WTC11 (cell line): ENCODE results near the gene ZC3H12C. TPM values are rescaled to one million over a fixed set of nuclear protein-coding genes. Genes with fewer than 3 reads are reported as not detected.

ENCODE experiments used
- ATAC-seq: fragments of 200-7000 bp; cut with Tn5 transposase; 2 replicates; pipeline ENCODE4 v1.10.0; 2021; ENCODE audit warnings: mild to moderate bottlenecking, moderate library complexity
- CTCF ChIA-PET: fragments of 300-600 bp; sonication (Branson Sonifier 250); formaldehyde crosslinking; loops from one replicate; lab custom pipeline; 2021; ENCODE audit warnings: antibody characterized with exemption; lab: Charles Lee
- POLR2A ChIA-PET: fragments of 350-600 bp; sonication (Branson Sonifier 250); formaldehyde crosslinking; loops from one replicate; lab custom pipeline; 2021; ENCODE audit warnings: antibody characterized with exemption; lab: Charles Lee
- DNase-seq: peaks from one replicate; pipeline ENCODE4 v3.0.0; 2021; ENCODE audit warnings: low spot score
- H3K27ac Mint-ChIP-seq: 2 replicates; pipeline ENCODE4 v1.8.0; 2021; ENCODE audit warnings: mixed read lengths
- H3K27me3 Mint-ChIP-seq: 2 replicates; pipeline ENCODE4 v1.8.0; 2021; ENCODE audit warnings: low read depth, mild to moderate bottlenecking, moderate library complexity, mixed read lengths
- H3K36me3 Mint-ChIP-seq: 2 replicates; pipeline ENCODE4 v1.8.0; 2021; ENCODE audit warnings: mixed read lengths
- H3K4me1 Mint-ChIP-seq: 2 replicates; pipeline ENCODE4 v1.8.0; 2022; ENCODE audit warnings: mixed read lengths
- H3K4me3 Mint-ChIP-seq: 2 replicates; pipeline ENCODE4 v1.8.0; 2021; ENCODE audit warnings: mild to moderate bottlenecking, moderate library complexity, mixed read lengths
- H3K9me3 Mint-ChIP-seq: 2 replicates; pipeline ENCODE4 v1.8.0; 2021; ENCODE audit warnings: mixed read lengths
- MXD4 ChIP-seq: fragments of 250-450 bp; sonication (Bioruptor Pico); IDR thresholded peaks from 2 replicates; pipeline ENCODE4 v1.8.0; 2021; ENCODE audit warnings: mild to moderate bottlenecking, moderate library complexity, borderline replicate concordance
- MYBL2 ChIP-seq: sonication (generic); formaldehyde crosslinking; IDR thresholded peaks from 2 replicates; pipeline ENCODE4 v1.8.1; 2023; ENCODE audit warnings: mild to moderate bottlenecking, moderate library complexity, missing genetic modification reagents
- NFYB ChIP-seq: sonication (generic); formaldehyde crosslinking; conservative IDR thresholded peaks from 2 replicates; pipeline ENCODE4 v1.8.0; 2022; ENCODE audit warnings: low read depth, missing genetic modification reagents
- PRRX2 ChIP-seq: fragments of 250-450 bp; sonication (Bioruptor Pico); IDR thresholded peaks from 2 replicates; pipeline ENCODE4 v1.8.0; 2021; ENCODE audit warnings: mild to moderate bottlenecking
- ZNF121 ChIP-seq: sonication (generic); formaldehyde crosslinking; IDR thresholded peaks from 2 replicates; pipeline ENCODE4 v1.8.0; 2023; ENCODE audit warnings: missing genetic modification reagents
- ZNF671 ChIP-seq: fragments of 250-450 bp; sonication (Bioruptor Pico); IDR thresholded peaks from 2 replicates; pipeline ENCODE4 v1.8.0; 2021; ENCODE audit warnings: mild to moderate bottlenecking
- total RNA-seq: library from RNA; stranded (reverse); gene quantifications from 3 replicates; pipeline ENCODE4 v1.2.3, GENCODE V29; 2021
- TF ChIP-seq, protein P1 (sequence below): sonication (generic); formaldehyde crosslinking; IDR thresholded peaks from 2 replicates; pipeline ENCODE4 v1.8.0; 2022; ENCODE audit warnings: missing genetic modification reagents
- TF ChIP-seq, protein P2 (sequence below): fragments of 200-600 bp; IDR thresholded peaks from 2 replicates; pipeline ENCODE4 v1.8.0; 2022; ENCODE audit warnings: antibody characterized with exemption
- TF ChIP-seq, protein P3 (sequence below): sonication (generic); formaldehyde crosslinking; IDR thresholded peaks from 2 replicates; pipeline ENCODE4 v1.8.0; 2023; ENCODE audit warnings: mild to moderate bottlenecking, missing genetic modification reagents
- TF ChIP-seq, protein P4 (sequence below): sonication (generic); formaldehyde crosslinking; IDR thresholded peaks from 2 replicates; pipeline ENCODE4 v1.8.1; 2023; ENCODE audit warnings: mild to moderate bottlenecking, missing genetic modification reagents, moderate library complexity
- TF ChIP-seq, protein P5 (sequence below): sonication (generic); formaldehyde crosslinking; IDR thresholded peaks from 2 replicates; pipeline ENCODE4 v1.8.1; 2023; ENCODE audit warnings: mild to moderate bottlenecking, missing genetic modification reagents
- TF ChIP-seq, protein P6 (sequence below): fragments of 250-450 bp; sonication (Bioruptor Pico); IDR thresholded peaks from 2 replicates; pipeline ENCODE4 v1.9.0; 2021; ENCODE audit warnings: mild to moderate bottlenecking

The ZC3H12C gene
- total RNA-seq, 1 experiment from 2014 or later = 2.4 TPM

DNA sequence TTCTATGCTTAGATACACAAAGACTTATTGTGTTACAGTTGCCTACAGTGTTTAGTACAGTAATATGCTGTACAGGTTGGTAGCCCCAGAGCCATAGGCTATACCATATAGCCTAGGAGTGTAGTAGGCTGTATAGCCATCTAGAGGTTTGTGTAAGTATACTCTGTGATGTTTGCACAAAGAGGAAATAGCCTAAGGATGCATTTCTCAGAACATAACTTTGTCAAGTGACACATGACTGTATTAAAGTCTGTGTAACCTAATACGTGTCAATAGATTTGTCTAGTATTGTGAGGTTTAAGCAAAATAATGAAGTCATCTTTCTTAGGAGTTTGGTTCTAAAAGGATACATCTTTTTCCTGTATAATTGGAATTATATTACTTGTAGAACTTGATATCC is 5.5 kb downstream of the ZC3H12C start:
- H3K36me3 Mint-ChIP-seq = peaks cover 9% of the 10 kb centered on the region
- DNase-seq = no peak

More for the DNA sequence above, 5.5 kb downstream of the ZC3H12C start:
- Mint-ChIP-seq H3K9me3 (peaks cover 11% of the 10 kb centered on the region), H3K27me3 (peaks cover 10% of the 10 kb centered on the region), H3K27ac (no peak overlapping the region), H3K4me1 (peaks cover 22% of the 10 kb centered on the region)
- ATAC-seq = no peak
- ChIA-PET POLR2A (no interaction called here), CTCF (no interaction called here)
- TF ChIP-seq MXD4 (CRISPR knock-in tag) (no peak), MYBL2 (CRISPR knock-in tag) (no peak), ZNF671 (no peak), PRRX2 (CRISPR knock-in tag) (no peak), ZNF121 (CRISPR knock-in tag) (no peak), NFYB (CRISPR knock-in tag) (no peak)
- TF ChIP-seq, protein P1, sequence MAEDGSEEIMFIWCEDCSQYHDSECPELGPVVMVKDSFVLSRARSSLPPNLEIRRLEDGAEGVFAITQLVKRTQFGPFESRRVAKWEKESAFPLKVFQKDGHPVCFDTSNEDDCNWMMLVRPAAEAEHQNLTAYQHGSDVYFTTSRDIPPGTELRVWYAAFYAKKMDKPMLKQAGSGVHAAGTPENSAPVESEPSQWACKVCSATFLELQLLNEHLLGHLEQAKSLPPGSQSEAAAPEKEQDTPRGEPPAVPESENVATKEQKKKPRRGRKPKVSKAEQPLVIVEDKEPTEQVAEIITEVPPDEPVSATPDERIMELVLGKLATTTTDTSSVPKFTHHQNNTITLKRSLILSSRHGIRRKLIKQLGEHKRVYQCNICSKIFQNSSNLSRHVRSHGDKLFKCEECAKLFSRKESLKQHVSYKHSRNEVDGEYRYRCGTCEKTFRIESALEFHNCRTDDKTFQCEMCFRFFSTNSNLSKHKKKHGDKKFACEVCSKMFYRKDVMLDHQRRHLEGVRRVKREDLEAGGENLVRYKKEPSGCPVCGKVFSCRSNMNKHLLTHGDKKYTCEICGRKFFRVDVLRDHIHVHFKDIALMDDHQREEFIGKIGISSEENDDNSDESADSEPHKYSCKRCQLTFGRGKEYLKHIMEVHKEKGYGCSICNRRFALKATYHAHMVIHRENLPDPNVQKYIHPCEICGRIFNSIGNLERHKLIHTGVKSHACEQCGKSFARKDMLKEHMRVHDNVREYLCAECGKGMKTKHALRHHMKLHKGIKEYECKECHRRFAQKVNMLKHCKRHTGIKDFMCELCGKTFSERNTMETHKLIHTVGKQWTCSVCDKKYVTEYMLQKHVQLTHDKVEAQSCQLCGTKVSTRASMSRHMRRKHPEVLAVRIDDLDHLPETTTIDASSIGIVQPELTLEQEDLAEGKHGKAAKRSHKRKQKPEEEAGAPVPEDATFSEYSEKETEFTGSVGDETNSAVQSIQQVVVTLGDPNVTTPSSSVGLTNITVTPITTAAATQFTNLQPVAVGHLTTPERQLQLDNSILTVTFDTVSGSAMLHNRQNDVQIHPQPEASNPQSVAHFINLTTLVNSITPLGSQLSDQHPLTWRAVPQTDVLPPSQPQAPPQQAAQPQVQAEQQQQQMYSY = no peak
- TF ChIP-seq, protein P2, sequence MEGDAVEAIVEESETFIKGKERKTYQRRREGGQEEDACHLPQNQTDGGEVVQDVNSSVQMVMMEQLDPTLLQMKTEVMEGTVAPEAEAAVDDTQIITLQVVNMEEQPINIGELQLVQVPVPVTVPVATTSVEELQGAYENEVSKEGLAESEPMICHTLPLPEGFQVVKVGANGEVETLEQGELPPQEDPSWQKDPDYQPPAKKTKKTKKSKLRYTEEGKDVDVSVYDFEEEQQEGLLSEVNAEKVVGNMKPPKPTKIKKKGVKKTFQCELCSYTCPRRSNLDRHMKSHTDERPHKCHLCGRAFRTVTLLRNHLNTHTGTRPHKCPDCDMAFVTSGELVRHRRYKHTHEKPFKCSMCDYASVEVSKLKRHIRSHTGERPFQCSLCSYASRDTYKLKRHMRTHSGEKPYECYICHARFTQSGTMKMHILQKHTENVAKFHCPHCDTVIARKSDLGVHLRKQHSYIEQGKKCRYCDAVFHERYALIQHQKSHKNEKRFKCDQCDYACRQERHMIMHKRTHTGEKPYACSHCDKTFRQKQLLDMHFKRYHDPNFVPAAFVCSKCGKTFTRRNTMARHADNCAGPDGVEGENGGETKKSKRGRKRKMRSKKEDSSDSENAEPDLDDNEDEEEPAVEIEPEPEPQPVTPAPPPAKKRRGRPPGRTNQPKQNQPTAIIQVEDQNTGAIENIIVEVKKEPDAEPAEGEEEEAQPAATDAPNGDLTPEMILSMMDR = no peak
- TF ChIP-seq, protein P3, sequence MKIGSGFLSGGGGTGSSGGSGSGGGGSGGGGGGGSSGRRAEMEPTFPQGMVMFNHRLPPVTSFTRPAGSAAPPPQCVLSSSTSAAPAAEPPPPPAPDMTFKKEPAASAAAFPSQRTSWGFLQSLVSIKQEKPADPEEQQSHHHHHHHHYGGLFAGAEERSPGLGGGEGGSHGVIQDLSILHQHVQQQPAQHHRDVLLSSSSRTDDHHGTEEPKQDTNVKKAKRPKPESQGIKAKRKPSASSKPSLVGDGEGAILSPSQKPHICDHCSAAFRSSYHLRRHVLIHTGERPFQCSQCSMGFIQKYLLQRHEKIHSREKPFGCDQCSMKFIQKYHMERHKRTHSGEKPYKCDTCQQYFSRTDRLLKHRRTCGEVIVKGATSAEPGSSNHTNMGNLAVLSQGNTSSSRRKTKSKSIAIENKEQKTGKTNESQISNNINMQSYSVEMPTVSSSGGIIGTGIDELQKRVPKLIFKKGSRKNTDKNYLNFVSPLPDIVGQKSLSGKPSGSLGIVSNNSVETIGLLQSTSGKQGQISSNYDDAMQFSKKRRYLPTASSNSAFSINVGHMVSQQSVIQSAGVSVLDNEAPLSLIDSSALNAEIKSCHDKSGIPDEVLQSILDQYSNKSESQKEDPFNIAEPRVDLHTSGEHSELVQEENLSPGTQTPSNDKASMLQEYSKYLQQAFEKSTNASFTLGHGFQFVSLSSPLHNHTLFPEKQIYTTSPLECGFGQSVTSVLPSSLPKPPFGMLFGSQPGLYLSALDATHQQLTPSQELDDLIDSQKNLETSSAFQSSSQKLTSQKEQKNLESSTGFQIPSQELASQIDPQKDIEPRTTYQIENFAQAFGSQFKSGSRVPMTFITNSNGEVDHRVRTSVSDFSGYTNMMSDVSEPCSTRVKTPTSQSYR (CRISPR knock-in tag) = no peak
- TF ChIP-seq, protein P4, sequence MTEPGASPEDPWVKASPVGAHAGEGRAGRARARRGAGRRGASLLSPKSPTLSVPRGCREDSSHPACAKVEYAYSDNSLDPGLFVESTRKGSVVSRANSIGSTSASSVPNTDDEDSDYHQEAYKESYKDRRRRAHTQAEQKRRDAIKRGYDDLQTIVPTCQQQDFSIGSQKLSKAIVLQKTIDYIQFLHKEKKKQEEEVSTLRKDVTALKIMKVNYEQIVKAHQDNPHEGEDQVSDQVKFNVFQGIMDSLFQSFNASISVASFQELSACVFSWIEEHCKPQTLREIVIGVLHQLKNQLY (CRISPR knock-in tag) = no peak
- TF ChIP-seq, protein P5, sequence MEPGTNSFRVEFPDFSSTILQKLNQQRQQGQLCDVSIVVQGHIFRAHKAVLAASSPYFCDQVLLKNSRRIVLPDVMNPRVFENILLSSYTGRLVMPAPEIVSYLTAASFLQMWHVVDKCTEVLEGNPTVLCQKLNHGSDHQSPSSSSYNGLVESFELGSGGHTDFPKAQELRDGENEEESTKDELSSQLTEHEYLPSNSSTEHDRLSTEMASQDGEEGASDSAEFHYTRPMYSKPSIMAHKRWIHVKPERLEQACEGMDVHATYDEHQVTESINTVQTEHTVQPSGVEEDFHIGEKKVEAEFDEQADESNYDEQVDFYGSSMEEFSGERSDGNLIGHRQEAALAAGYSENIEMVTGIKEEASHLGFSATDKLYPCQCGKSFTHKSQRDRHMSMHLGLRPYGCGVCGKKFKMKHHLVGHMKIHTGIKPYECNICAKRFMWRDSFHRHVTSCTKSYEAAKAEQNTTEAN (CRISPR knock-in tag) = no peak
- TF ChIP-seq, protein P6, sequence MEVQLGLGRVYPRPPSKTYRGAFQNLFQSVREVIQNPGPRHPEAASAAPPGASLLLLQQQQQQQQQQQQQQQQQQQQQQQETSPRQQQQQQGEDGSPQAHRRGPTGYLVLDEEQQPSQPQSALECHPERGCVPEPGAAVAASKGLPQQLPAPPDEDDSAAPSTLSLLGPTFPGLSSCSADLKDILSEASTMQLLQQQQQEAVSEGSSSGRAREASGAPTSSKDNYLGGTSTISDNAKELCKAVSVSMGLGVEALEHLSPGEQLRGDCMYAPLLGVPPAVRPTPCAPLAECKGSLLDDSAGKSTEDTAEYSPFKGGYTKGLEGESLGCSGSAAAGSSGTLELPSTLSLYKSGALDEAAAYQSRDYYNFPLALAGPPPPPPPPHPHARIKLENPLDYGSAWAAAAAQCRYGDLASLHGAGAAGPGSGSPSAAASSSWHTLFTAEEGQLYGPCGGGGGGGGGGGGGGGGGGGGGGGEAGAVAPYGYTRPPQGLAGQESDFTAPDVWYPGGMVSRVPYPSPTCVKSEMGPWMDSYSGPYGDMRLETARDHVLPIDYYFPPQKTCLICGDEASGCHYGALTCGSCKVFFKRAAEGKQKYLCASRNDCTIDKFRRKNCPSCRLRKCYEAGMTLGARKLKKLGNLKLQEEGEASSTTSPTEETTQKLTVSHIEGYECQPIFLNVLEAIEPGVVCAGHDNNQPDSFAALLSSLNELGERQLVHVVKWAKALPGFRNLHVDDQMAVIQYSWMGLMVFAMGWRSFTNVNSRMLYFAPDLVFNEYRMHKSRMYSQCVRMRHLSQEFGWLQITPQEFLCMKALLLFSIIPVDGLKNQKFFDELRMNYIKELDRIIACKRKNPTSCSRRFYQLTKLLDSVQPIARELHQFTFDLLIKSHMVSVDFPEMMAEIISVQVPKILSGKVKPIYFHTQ (CRISPR knock-in tag) = no peak
- TF ChIP-seq, all 79 proteins: peak for 0
- no peak overlapping the region for H3K4me3 Mint-ChIP-seq
